Dermis microvascular lymphatic vessel endothelial cell (primary cell): ENCODE results near the gene LAMA1. TPM values are rescaled to one million over a fixed set of nuclear protein-coding genes. Genes with fewer than 3 reads are reported as not detected.

Experiments
- DNase-seq, 2 donors: peaks; one replicate each; pipeline versions ENCODE4 v3.0.0 to v3.0.0-alpha.2; 2010; ENCODE audit warnings: low read depth in 2 of 2
- total RNA-seq: library from RNA; depleted of rRNA; stranded (reverse); fragments of >200 nt; gene quantifications from 2 replicates; pipeline ENCODE4 v1.2.1, GENCODE V29; 2014

The LAMA1 gene
- total RNA-seq, 1 donor from 2014 or later, result 0.13 TPM

GRCh38 chr18:6994056-6994770, 123.4 kb downstream of the LAMA1 start:
- no peak for DNase-seq

- no peak for DNase-seq
Observed at GRCh38 chr18:6992761-6993160, 124.8 kb downstream of the LAMA1 start.

- no peak for DNase-seq
Observed at GRCh38 chr18:6983366-6983765, 134.2 kb downstream of the LAMA1 start.

- DNase-seq, result no peak
Observed at GRCh38 chr18:6982398-6982797, 135.2 kb downstream of the LAMA1 start.

- DNase-seq, result no peak
Observed at GRCh38 chr18:6980363-6980762, 137.2 kb downstream of the LAMA1 start.

- DNase-seq, result no peak
Observed at GRCh38 chr18:6979954-6980353, 137.6 kb downstream of the LAMA1 start.

GRCh38 chr18:6976935-6977334, 140.7 kb downstream of the LAMA1 start:
- no peak for DNase-seq

GRCh38 chr18:6975084-6975483, 142.5 kb downstream of the LAMA1 start:
- DNase-seq, result no peak

- DNase-seq, result no peak
Observed at GRCh38 chr18:6971823-6972478, 145.6 kb downstream of the LAMA1 start.

GRCh38 chr18:6963452-6964097, 154.0 kb downstream of the LAMA1 start:
- DNase-seq, result no peak

- peak in 1 of 2 donors; percentile 35 for DNase-seq
Observed at GRCh38 chr18:6962571-6963451, 154.8 kb downstream of the LAMA1 start.

- DNase-seq, result peak; percentile 1 to 68
Observed at GRCh38 chr18:6961331-6961730, 156.3 kb downstream of the LAMA1 start.

- no peak for DNase-seq
Observed at GRCh38 chr18:6960656-6961055, 156.9 kb downstream of the LAMA1 start.

GRCh38 chr18:6960124-6960523, 157.5 kb downstream of the LAMA1 start:
- no peak for DNase-seq

GRCh38 chr18:6959110-6959509, 158.5 kb downstream of the LAMA1 start:
- no peak for DNase-seq

- no peak for DNase-seq
Observed at GRCh38 chr18:6956999-6957398, 160.6 kb downstream of the LAMA1 start.

- no peak for DNase-seq
Observed at GRCh38 chr18:6956495-6956894, 161.1 kb downstream of the LAMA1 start.

GRCh38 chr18:6955304-6955703, 162.3 kb downstream of the LAMA1 start:
- no peak for DNase-seq

- DNase-seq, result no peak
Observed at GRCh38 chr18:6954501-6954900, 163.1 kb downstream of the LAMA1 start.

- DNase-seq, result no peak
Observed at GRCh38 chr18:6951336-6952090, 166.1 kb downstream of the LAMA1 start.

GRCh38 chr18:6950641-6951040, 167.0 kb downstream of the LAMA1 start:
- DNase-seq, result no peak
